Stimulated activated CD4-positive, alpha-beta T cell treated with anti-CD3 and anti-CD28 coated beads, Interleukin-4, amount 100 ng/mL, for 48 hours (primary cell): ENCODE measurements around the gene AKAP13.
"Not testable (repeated sequence)": the region's sequence is repeated elsewhere in the genome, so short reads cannot be mapped to it uniquely, and the experiment has no call there.

Experiments
- DNase-seq, 2 donors: peaks; one replicate each; pipeline ENCODE4 v3.0.0-alpha.2; 2020; ENCODE audit warnings: low read depth in 2 of 2

The AKAP13 gene, protein sequence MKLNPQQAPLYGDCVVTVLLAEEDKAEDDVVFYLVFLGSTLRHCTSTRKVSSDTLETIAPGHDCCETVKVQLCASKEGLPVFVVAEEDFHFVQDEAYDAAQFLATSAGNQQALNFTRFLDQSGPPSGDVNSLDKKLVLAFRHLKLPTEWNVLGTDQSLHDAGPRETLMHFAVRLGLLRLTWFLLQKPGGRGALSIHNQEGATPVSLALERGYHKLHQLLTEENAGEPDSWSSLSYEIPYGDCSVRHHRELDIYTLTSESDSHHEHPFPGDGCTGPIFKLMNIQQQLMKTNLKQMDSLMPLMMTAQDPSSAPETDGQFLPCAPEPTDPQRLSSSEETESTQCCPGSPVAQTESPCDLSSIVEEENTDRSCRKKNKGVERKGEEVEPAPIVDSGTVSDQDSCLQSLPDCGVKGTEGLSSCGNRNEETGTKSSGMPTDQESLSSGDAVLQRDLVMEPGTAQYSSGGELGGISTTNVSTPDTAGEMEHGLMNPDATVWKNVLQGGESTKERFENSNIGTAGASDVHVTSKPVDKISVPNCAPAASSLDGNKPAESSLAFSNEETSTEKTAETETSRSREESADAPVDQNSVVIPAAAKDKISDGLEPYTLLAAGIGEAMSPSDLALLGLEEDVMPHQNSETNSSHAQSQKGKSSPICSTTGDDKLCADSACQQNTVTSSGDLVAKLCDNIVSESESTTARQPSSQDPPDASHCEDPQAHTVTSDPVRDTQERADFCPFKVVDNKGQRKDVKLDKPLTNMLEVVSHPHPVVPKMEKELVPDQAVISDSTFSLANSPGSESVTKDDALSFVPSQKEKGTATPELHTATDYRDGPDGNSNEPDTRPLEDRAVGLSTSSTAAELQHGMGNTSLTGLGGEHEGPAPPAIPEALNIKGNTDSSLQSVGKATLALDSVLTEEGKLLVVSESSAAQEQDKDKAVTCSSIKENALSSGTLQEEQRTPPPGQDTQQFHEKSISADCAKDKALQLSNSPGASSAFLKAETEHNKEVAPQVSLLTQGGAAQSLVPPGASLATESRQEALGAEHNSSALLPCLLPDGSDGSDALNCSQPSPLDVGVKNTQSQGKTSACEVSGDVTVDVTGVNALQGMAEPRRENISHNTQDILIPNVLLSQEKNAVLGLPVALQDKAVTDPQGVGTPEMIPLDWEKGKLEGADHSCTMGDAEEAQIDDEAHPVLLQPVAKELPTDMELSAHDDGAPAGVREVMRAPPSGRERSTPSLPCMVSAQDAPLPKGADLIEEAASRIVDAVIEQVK (N-terminal part only)

GRCh38 chr15:85380217-85380811 lies at the start of gene AKAP13:
Gene AKAP13, plus strand, starts transcription at chr15:85380603. Its CDS starts 105,118 bp downstream, at chr15:85485721.
- peak; percentile 84 to 94 for DNase-seq

GRCh38 chr15:85330901-85331588 lies 49.4 kb upstream of the AKAP13 start:
- peak; percentile 45 to 71 for DNase-seq

DNA sequence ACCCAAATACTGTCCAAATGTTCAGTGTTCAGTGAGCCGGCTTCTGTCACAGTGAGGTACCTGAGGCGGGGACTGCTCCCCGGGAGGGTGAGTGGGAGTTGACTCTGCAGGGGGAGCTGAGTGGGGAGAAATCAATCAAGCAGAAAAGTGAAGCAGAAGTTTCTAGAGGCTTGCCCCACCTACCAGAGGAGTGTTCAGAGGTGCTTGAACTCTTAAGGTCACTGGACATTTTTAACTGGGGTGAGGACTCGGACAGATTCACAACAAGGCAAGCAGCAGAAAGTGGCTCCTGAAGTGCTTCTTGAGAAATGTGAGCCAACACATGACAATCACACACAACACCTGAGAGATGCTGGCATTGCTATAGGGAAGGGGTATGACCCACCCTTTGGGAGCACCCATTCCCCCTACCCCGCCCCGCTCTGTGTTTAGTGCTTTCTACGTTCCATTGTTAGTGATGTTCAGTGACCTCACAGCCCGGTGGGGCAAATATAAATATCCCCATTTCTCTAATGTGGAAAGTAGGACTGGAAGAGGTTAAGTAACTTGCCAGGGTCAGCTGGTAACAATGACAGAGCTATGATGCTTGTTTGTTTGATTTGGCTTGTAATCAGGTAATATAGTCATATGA lies 48.6 kb upstream of the AKAP13 start:
- DNase-seq: no peak

DNA sequence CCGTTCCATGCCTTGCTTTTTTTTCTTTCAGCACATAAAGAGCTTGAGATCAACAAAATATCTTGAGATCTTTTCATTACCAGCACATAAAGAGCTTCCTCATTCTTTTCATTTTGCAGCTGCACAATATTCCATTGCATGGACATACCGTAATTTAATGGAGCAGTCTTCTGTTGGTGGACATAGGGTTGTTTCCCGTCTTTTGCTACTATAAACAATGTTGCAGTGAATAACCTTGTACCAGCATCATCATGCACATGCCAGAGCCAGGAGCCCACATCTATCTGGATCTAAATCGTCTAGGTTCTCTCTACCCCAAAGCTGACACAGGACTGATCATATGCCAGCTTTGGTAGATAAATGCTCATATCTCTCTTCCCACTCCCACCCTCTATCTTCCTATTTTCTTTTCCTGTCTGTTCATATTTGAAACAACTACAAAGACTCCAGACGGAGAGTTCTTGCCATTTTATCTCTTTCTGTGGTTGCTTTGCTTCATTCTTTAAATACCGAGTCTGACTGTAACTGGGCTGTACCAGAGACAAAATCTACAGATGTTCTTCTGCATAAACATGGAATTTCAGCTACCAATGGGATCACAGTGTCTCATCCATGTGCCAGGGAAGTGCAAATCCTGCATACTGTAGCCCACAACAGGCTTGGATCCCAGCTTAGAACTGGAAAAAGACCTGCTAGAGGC lies 47.1 kb upstream of the AKAP13 start:
- DNase-seq: no peak

DNA sequence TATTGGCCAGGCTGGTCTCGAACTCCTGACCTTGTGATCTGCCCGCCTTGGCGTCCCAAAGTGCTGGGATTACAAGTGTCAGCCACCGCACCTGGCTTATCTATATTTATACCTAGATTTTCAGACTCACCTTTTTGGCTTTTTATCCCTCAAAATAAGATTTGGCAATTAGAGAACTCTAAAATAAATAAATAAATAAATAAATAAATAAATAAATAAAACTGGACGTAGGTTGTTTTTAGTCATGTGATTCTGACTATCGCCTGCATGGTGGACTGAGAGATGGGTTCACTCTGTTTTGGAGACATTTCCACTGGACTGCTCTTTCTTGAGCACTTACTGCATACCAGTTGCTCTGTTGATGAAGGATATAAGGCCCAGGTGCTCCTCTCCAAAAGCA lies 46.2 kb upstream of the AKAP13 start:
- no peak for DNase-seq

DNA sequence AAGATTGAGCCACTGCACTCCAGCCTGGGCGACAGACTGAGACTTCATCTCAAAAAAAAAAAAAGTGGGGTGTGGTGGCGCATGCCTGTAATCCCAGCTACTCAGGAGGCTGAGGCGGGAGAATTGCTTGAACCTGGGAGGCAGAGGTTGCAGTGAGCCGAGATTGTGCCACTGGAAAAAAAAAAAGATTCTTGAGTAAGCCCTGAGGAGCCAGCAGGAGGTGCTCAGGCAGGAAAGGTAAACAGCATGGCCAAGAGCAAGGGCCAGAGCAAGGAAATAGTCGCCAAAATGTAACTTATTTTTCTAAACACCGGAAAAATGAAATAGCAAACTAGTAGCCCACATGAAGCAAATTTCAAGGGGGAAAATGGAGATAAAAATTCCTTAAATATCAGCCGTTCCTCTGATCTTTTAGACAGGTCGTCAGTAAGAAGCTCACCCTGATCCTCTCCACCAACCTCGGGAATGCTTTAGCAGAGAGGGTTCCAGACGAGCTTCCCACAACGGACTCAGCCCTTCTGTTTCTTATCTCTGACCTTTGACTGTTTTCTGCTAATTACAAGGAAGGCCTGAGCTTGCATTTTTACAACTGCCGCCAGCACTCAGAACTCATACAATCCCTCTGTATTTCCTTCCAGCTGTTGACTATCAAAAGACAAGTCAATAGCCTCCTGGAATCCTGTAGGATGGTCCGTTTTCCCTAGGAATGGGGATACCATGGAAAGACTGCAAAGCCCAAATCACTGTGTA lies 45.0 kb upstream of the AKAP13 start:
- DNase-seq: no peak

DNA sequence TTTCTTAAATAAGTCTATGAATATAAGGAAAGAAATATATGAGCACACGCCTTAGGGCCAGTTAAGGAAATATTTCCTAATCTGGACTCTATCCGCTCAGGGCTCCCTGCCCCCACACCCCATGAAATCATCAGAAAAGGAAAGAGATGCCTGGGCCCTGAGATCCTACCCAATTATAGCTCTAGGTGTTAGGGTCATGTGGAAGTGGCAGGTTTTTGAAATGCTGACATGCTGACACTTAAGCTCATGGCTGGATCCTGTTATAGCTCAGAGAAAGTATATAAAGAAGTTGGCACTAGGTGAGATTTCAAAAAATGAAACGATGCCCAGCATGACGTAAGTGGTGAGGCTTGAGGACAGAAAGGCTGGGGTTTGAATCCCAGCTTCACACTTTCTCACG lies 43.5 kb upstream of the AKAP13 start:
- DNase-seq: no peak

- no peak for DNase-seq
These were observed 42.9 kb upstream of the AKAP13 start for GRCh38 chr15:85337425-85338074.

- DNase-seq: no peak
These were observed 40.1 kb upstream of the AKAP13 start for GRCh38 chr15:85340321-85340665.

DNA sequence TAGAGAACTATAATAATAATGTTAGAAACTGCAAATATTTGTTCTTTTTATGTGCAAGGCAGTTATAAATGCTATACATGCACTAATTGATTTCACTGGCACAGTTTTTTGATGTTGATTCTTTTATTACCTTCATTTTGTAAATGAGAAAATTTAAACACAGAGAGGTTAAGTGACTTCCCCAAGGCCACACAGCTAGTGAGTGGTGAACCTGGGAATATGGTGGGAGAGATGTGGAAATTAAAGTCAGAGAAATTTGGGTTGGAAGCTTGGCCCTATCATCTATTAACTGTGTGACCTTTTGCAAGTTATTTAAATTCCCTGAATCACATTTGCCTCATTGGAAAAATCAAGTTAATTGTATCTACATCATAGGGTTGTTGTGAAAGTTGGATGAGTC lies 39.6 kb upstream of the AKAP13 start:
- DNase-seq: no peak

- not testable (repeated sequence) for DNase-seq
These were observed 38.2 kb upstream of the AKAP13 start for GRCh38 chr15:85342163-85342562.

- not testable (repeated sequence) for DNase-seq
These were observed 37.0 kb upstream of the AKAP13 start for GRCh38 chr15:85343443-85343842.

GRCh38 chr15:85344241-85344640 lies 36.2 kb upstream of the AKAP13 start:
- not testable (repeated sequence) for DNase-seq

- DNase-seq: not testable (repeated sequence)
These were observed 35.7 kb upstream of the AKAP13 start for GRCh38 chr15:85344653-85345114.

GRCh38 chr15:85345196-85345918 lies 35.0 kb upstream of the AKAP13 start:
- not testable (repeated sequence) for DNase-seq

GRCh38 chr15:85346462-85347084 lies 33.8 kb upstream of the AKAP13 start:
- not testable (repeated sequence) for DNase-seq
